GM12878 (cell line): ENCODE measurements around the gene KLC4. TPM values are rescaled to one million over a fixed set of nuclear protein-coding genes. Genes with fewer than 3 reads are reported as not detected.

ENCODE experiments used
- ATAC-seq: fragments of 200-7000 bp; cut with Tn5 transposase; 3 replicates; pipeline ENCODE4 v1.9.1; 2020; ENCODE audit warnings: mild to moderate bottlenecking, moderate library complexity
- BruUV-seq: library from RNA; stranded (reverse); fragments of 400-500 nt; replicated peaks from 2 replicates; lab custom pipeline; 2021; lab: Mats Ljungman, UMichigan
- CTCF ChIA-PET: fragments of 300-600 bp; sonication (Branson Sonifier 250); formaldehyde crosslinking; extraction: SDS; loops from one replicate; lab custom pipeline; 2021; ENCODE audit warnings: inconsistent platforms; lab: Yijun Ruan, JAX
- POLR2A ChIA-PET: fragments of 350-600 bp; formaldehyde crosslinking; extraction: SDS; loops from one replicate; lab custom pipeline; 2021; ENCODE audit warnings: inconsistent platforms; lab: Charles Lee
- RAD21 ChIA-PET: fragments of 300-600 bp; sonication (Branson Sonifier 250); formaldehyde crosslinking; loops from one replicate; lab custom pipeline; 2023; ENCODE audit warnings: antibody characterized with exemption; ENCODE audit not compliant: unreplicated experiment; lab: Charles Lee
- SMC1A ChIA-PET: fragments of 300-600 bp; sonication (Branson Sonifier 250); formaldehyde crosslinking; loops from one replicate; lab custom pipeline; 2023; ENCODE audit not compliant: unreplicated experiment, uncharacterized antibody; lab: Charles Lee
- DNase-seq: peaks from one replicate; pipeline ENCODE4 v3.0.0-alpha.2; 2011; ENCODE audit warnings: low read depth, low spot score
- FAIRE-seq: peaks from 3 replicates; lab custom pipeline; 2011; peaks lifted over from hg19 to GRCh38; lab: Jason Lieb, UNC
- H2AFZ ChIP-seq: 2 replicates; pipeline ENCODE4 v1.6.0; 2011; ENCODE audit warnings: low read depth, low read length, control low read depth; ENCODE audit not compliant: control insufficient read depth
- H3K27ac ChIP-seq: 2 replicates; pipeline ENCODE4 v1.5.1; 2011; ENCODE audit warnings: control low read depth; ENCODE audit not compliant: control insufficient read depth, insufficient read depth
- H3K27me3 ChIP-seq, 2 experiments: replicated peaks in 1 of 2; 2 replicates each; pipeline versions ENCODE4 v1.6.0 to v1.6.1; 2011; ENCODE audit warnings: low read length in 1 of 2; ENCODE audit not compliant: control insufficient read depth in 2 of 2, insufficient read depth in 2 of 2
- H3K36me3 ChIP-seq, 2 experiments: 2 replicates each; pipeline ENCODE4 v1.5.1; 2011; ENCODE audit warnings: low read length in 1 of 2; ENCODE audit not compliant: control insufficient read depth in 2 of 2, insufficient read depth in 2 of 2
- H3K4me1 ChIP-seq: 2 replicates; pipeline ENCODE4 v1.6.1; 2011; ENCODE audit warnings: mild to moderate bottlenecking, low read length, moderate library complexity, mixed read lengths; ENCODE audit not compliant: control insufficient read depth, insufficient read depth
- H3K4me2 ChIP-seq: 2 replicates; pipeline ENCODE4 v1.6.0; 2011; ENCODE audit warnings: control low read depth; ENCODE audit not compliant: control insufficient read depth, insufficient read depth
- H3K4me3 ChIP-seq: fragments of 200-600 bp; sonication (generic); 2 replicates; pipeline ENCODE4 v1.5.1; 2016
- H3K79me2 ChIP-seq: 2 replicates; pipeline ENCODE4 v1.6.0; 2011; ENCODE audit warnings: low read length; ENCODE audit not compliant: control insufficient read depth, insufficient read depth
- H3K9ac ChIP-seq: 2 replicates; pipeline ENCODE4 v1.8.0; 2011; ENCODE audit warnings: low read length, control low read depth, mixed read lengths; ENCODE audit not compliant: control insufficient read depth, insufficient read depth
- H3K9me3 ChIP-seq: replicated peaks from 3 replicates; pipeline ENCODE4 v1.5.1; 2011; ENCODE audit warnings: mild to moderate bottlenecking, low read length; ENCODE audit not compliant: control insufficient read depth, insufficient read depth
- H4K20me1 ChIP-seq: 2 replicates; pipeline ENCODE4 v1.6.0; 2011; ENCODE audit not compliant: control insufficient read depth, insufficient read depth
- BCL3 ChIP-seq: IDR thresholded peaks from 2 replicates; pipeline ENCODE4 v1.6.1; 2011; ENCODE audit warnings: borderline replicate concordance, low read depth, mild to moderate bottlenecking, moderate library complexity, low read length; ENCODE audit not compliant: insufficient read depth, poor library complexity, severe bottlenecking
- E2F8 ChIP-seq: fragments of 450-650 bp; IDR thresholded peaks from 2 replicates; pipeline ENCODE4 v1.6.1; 2018; ENCODE audit warnings: mild to moderate bottlenecking, low read depth, moderate library complexity; ENCODE audit not compliant: partially characterized antibody
- FOXK2 ChIP-seq: fragments of 450-650 bp; IDR thresholded peaks from 2 replicates; pipeline ENCODE4 v1.6.1; 2017; ENCODE audit warnings: mild to moderate bottlenecking, moderate library complexity
- GABPA ChIP-seq: IDR thresholded peaks from 2 replicates; pipeline ENCODE4 v1.6.1; 2014; ENCODE audit warnings: antibody characterized with exemption, low read depth, mild to moderate bottlenecking, inconsistent platforms
- IRF4 ChIP-seq: IDR thresholded peaks from 2 replicates; pipeline ENCODE4 v1.6.1; 2011; ENCODE audit warnings: low read depth, low read length
- KAT2A ChIP-seq: conservative IDR thresholded peaks from 2 replicates; pipeline ENCODE4 v1.6.1; 2011; ENCODE audit warnings: low read depth, low read length; ENCODE audit not compliant: control insufficient read depth
- KDM1A ChIP-seq: fragments of 200-600 bp; sonication (generic); IDR thresholded peaks from 2 replicates; pipeline ENCODE4 v1.6.1; 2016; ENCODE audit warnings: borderline replicate concordance
- NFXL1 ChIP-seq: fragments of 450-650 bp; IDR thresholded peaks from 2 replicates; pipeline ENCODE4 v1.6.1; 2017; ENCODE audit warnings: antibody characterized with exemption, mild to moderate bottlenecking, borderline replicate concordance
- NR2C1 ChIP-seq: fragments of 450-650 bp; IDR thresholded peaks from 2 replicates; pipeline ENCODE4 v1.6.1; 2017; ENCODE audit warnings: antibody characterized with exemption, mild to moderate bottlenecking, moderate library complexity
- SMAD5 ChIP-seq: IDR thresholded peaks from 2 replicates; pipeline ENCODE4 v1.6.1; 2016; ENCODE audit warnings: antibody characterized with exemption, low read depth
- SPI1 ChIP-seq: IDR thresholded peaks from 2 replicates; pipeline ENCODE4 v1.6.1; 2011; ENCODE audit warnings: low read depth, mild to moderate bottlenecking, low read length, moderate library complexity, borderline replicate concordance; ENCODE audit not compliant: insufficient read depth
- TCF12 ChIP-seq: IDR thresholded peaks from 2 replicates; pipeline ENCODE4 v1.6.1; 2011; ENCODE audit warnings: low read depth, mild to moderate bottlenecking, low read length
- WGBS: methylation state at CpG from one replicate; pipeline ENCODE4 v1.1.6; 2016; ENCODE audit warnings: low lambda C conversion rate; ENCODE audit not compliant: insufficient replicate concordance, insufficient coverage; ENCODE audit errors: missing lambda C conversion rate; 5-methylcytosine and 5-hydroxymethylcytosine counted together
- in situ Hi-C: fragments of 300-500 bp; cut with MboI; formaldehyde crosslinking; loops from 9 replicates; pipeline ENCODE4 v1.14.3; 2018; ENCODE audit warnings: mixed read lengths
- intact Hi-C: fragments of 100-400 bp; cut with micrococcal nuclease; formaldehyde crosslinking; loops from one replicate; pipeline ENCODE4 v1.14.2; 2022; ENCODE audit not compliant: unreplicated experiment
- polyA plus RNA-seq, 11 experiments: library from polyadenylated mRNA; depleted of rRNA in 4 of 11; unstranded in 6 of 11; stranded (reverse) in 5 of 11; fragments of >200 nt; fragmentation: Nextera tagmentation in 4 of 11; fragmentation: Illumina TruSeq in 1 of 11; extraction: Ambion mirVana in 4 of 11; extraction: Trizol in 1 of 11; gene quantifications; 1 replicate in 1 of 11; 2 replicates in 10 of 11; pipeline versions ENCODE4 v1.2.1 to v1.2.3, GENCODE V29; 2011 to 2016; ENCODE audit warnings: inconsistent platforms in 2 of 11, missing spikeins in 2 of 11, low read depth in 1 of 11
- total RNA-seq, 4 experiments: library from RNA; depleted of rRNA in 3 of 4; stranded (reverse); fragments of >200 nt in 3 of 4; fragmentation: Illumina TruSeq in 1 of 4; extraction: Trizol in 1 of 4; gene quantifications; 2 replicates each; pipeline versions ENCODE4 v1.2.1 to v1.2.3, GENCODE V29; 2013 to 2021
- TF ChIP-seq, protein P1 (sequence below): IDR thresholded peaks from 2 replicates; pipeline ENCODE4 v1.6.1; 2012; ENCODE audit warnings: low read depth, low read length, improper control_type of control experiment
- TF ChIP-seq, protein P2 (sequence below): fragments of 450-650 bp; formaldehyde crosslinking; IDR thresholded peaks from 2 replicates; pipeline ENCODE4 v1.5.0; 2022; ENCODE audit warnings: mild to moderate bottlenecking, missing genetic modification characterization

The KLC4 gene
- total and polyA plus RNA-seq, 10 of the 15 experiments (the other 5 are each of a cell fraction or from before 2014, with no cell fraction given) = 0.90 to 13.4 (median 6.9) TPM

DNA sequence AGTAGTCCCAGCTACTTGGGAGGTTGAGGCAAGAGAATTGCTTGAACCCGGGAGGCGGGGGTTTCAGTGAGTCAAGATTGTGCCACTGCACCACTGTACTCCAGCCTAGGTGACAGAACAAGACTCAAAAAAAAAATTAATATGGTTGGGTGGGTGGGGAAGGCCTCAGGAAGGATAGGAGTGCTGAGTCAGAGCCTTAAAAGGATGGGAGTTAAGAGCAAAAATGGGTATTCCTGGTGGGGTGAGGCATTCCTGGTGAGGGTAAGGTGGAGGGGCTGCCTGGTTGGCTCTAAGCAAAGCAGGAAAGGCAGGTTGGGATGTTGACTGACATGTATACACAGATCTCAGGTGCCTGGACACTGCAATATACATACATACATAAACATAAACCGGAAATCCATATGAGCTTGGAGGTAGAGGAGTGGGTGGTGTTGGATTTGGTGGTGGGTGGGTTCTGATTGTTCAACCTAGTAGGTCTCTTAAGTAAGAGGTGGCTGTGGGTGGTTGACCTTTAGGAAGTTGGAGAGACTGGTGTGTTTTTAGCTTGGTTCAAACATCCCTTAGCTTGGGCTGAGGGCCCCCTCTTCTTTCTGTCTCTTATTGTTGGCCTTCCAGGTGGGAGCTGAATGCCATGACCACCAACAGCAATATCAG lies 39.3 kb upstream of the KLC4 start:
- WGBS = 97% methylated on average over 3 of the region's 3 CpGs
- DNase-seq (no peak), ATAC-seq (no peak), FAIRE-seq (no peak)
- Histone ChIP-seq H3K36me3 (peaks cover 4 to 8% of the 10 kb centered on the region in 2 experiments; a peak in 3 of 4 replicates), H3K9me3 (no peaks in the 10 kb centered on the region), H4K20me1 (peaks cover 3% of the 10 kb centered on the region; the same call in 1 of the 2 replicates), H2AFZ (no peak overlapping the region), H3K9ac (no peak overlapping the region), H3K4me1 (peaks cover 16% of the 10 kb centered on the region), H3K4me3 (no peak overlapping the region), H3K27me3 (no peaks in the 10 kb centered on the region), H3K79me2 (peaks cover 25% of the 10 kb centered on the region), H3K4me2 (no peak overlapping the region), H3K27ac (no peak overlapping the region)
- RAD21 ChIA-PET = interaction anchor here (0.8 to 2.0 kb wide), 2 partner anchors 41 kb away, joined by 4 to 5 read pairs; partner anchors contain the start of gene PEX6
- TF ChIP-seq BCL3 (no peak), KAT2A (no peak), SMAD5 (no peak), IRF4 (no peak), KDM1A (no peak), E2F8 (no peak), SPI1 (no peak), TCF12 (no peak), GABPA (no peak), NFXL1 (no peak), NR2C1 (no peak), FOXK2 (no peak)
- TF ChIP-seq, protein P1, sequence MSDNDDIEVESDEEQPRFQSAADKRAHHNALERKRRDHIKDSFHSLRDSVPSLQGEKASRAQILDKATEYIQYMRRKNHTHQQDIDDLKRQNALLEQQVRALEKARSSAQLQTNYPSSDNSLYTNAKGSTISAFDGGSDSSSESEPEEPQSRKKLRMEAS = no peak
- TF ChIP-seq, protein P2, sequence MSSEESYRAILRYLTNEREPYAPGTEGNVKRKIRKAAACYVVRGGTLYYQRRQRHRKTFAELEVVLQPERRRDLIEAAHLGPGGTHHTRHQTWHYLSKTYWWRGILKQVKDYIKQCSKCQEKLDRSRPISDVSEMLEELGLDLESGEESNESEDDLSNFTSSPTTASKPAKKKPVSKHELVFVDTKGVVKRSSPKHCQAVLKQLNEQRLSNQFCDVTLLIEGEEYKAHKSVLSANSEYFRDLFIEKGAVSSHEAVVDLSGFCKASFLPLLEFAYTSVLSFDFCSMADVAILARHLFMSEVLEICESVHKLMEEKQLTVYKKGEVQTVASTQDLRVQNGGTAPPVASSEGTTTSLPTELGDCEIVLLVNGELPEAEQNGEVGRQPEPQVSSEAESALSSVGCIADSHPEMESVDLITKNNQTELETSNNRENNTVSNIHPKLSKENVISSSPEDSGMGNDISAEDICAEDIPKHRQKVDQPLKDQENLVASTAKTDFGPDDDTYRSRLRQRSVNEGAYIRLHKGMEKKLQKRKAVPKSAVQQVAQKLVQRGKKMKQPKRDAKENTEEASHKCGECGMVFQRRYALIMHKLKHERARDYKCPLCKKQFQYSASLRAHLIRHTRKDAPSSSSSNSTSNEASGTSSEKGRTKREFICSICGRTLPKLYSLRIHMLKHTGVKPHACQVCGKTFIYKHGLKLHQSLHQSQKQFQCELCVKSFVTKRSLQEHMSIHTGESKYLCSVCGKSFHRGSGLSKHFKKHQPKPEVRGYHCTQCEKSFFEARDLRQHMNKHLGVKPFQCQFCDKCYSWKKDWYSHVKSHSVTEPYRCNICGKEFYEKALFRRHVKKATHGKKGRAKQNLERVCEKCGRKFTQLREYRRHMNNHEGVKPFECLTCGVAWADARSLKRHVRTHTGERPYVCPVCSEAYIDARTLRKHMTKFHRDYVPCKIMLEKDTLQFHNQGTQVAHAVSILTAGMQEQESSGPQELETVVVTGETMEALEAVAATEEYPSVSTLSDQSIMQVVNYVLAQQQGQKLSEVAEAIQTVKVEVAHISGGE (CRISPR knock-in tag) = no peak
- in situ Hi-C loops (no loop called here), intact Hi-C loops (no loop called here)
- SMC1A ChIA-PET = no interaction called here
- BruUV-seq = no TSS peak
- CTCF ChIA-PET = interaction anchor here (0.7 to 1.7 kb wide), 4 partner anchors 38 to 142 kb away, joined by 3 to 7 read pairs (median 3); no protein-coding TSS in a partner anchor
- POLR2A ChIA-PET = interaction anchor here (0.5 to 2.0 kb wide), 7 partner anchors 10 to 272 kb away, joined by 3 to 6 read pairs (median 5); partner anchors contain the start of genes CUL7 and PPP2R5D
